ENCODE measurements around the gene CCDC152.

DNA sequence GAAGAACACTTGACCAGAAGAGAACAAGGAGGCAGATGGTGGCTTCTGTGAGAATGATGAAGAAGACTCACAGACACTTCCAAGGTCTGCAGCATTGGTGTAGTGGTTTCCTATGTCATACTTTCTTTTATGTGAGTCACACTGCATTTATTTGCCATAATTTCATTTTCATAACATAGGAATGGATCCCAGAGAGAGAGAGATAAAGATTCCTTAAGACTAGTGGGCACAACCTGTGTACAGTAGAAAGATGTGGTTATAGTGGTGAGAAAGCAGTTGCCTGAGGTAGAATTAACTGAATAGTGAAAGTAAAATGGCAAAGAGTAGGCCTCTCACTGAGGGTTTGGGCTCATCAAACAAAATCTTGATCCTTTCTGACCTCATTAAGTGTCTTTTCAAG lies 7.6 kb upstream of the CCDC152 start:
- TF ChIP-seq CTCF (IDR thresholded peaks at IDR 0.05; ENCODE audit: low read length) (no peak), EZH2 (IDR thresholded peaks at IDR 0.05; ENCODE audit: borderline replicate concordance, low read length) (no peak)
